SK-N-SH (cell line): ENCODE measurements around the gene TBCD. TPM values are rescaled to one million over a fixed set of nuclear protein-coding genes. Genes with fewer than 3 reads are reported as not detected.

Experiments
- CTCF ChIA-PET: fragments of 300-600, 350-600 bp; formaldehyde crosslinking; extraction: SDS; loops from one replicate; lab custom pipeline; 2021; lab: Yijun Ruan, JAX
- POLR2A ChIA-PET: fragments of 350-600 bp; sonication (Branson Sonifier 250); formaldehyde crosslinking; extraction: SDS; loops from one replicate; lab custom pipeline; 2020; ENCODE audit warnings: antibody characterized with exemption, inconsistent platforms; lab: Yijun Ruan, JAX
- DNase-seq: peaks from one replicate; pipeline ENCODE4 v3.0.0; 2012
- H2AFZ ChIP-seq: fragments of 200-600 bp; sonication (generic); 2 replicates; pipeline ENCODE4 v1.8.1; 2016; ENCODE audit warnings: antibody characterized with exemption, mild to moderate bottlenecking, low read depth
- H3F3A ChIP-seq: fragments of 200-600 bp; sonication (generic); replicated peaks from 2 replicates; pipeline ENCODE3; 2016; ENCODE audit warnings: antibody characterized with exemption, mild to moderate bottlenecking; ENCODE audit not compliant: insufficient read depth
- H3K27ac ChIP-seq, 2 experiments: fragments of 200-500 bp in 1 of 2; fragments of 200-600 bp in 1 of 2; sonication (Bioruptor generic) in 1 of 2; sonication (generic), shearing (Covaris generic) in 1 of 2; 2 replicates each; pipeline versions ENCODE4 v1.5.1 to v1.6.1; 2014 to 2016; ENCODE audit warnings: low read depth in 2 of 2, inconsistent platforms in 1 of 2, low read length in 1 of 2, mild to moderate bottlenecking in 1 of 2, mixed read lengths in 1 of 2
- H3K27me3 ChIP-seq: fragments of 200-600 bp; sonication (generic), shearing (Covaris generic); 2 replicates; pipeline ENCODE4 v1.6.1; 2016; ENCODE audit warnings: mixed run types; ENCODE audit not compliant: insufficient read depth
- H3K36me3 ChIP-seq, 2 experiments: fragments of 200-500 bp in 1 of 2; fragments of 200-600 bp in 1 of 2; sonication (Bioruptor generic) in 1 of 2; sonication (generic) in 1 of 2; replicated peaks in 1 of 2; 2 replicates each; pipeline versions ENCODE3 to v1.5.1; 2014 to 2016; ENCODE audit warnings: low read length in 1 of 2, mild to moderate bottlenecking in 1 of 2; ENCODE audit not compliant: insufficient read depth in 2 of 2, control insufficient read depth in 1 of 2
- H3K4me1 ChIP-seq, 2 experiments: fragments of 200-500 bp in 1 of 2; fragments of 200-600 bp in 1 of 2; sonication (Bioruptor generic) in 1 of 2; sonication (generic), shearing (Covaris generic) in 1 of 2; 2 replicates each; pipeline versions ENCODE4 v1.5.1 to v1.6.1; 2014 to 2016; ENCODE audit warnings: low read depth in 1 of 2, low read length in 1 of 2, mixed run types in 1 of 2; ENCODE audit not compliant: insufficient read depth in 2 of 2, control insufficient read depth in 1 of 2
- H3K4me2 ChIP-seq: fragments of 200-600 bp; sonication (generic), shearing (Covaris generic); 2 replicates; pipeline ENCODE4 v1.6.1; 2017; ENCODE audit warnings: mixed run types
- H3K4me3 ChIP-seq, 2 experiments: fragments of 200-500 bp in 1 of 2; fragments of 200-600 bp in 1 of 2; sonication (Bioruptor generic) in 1 of 2; sonication (generic), shearing (Covaris generic) in 1 of 2; 2 replicates each; pipeline versions ENCODE4 v1.5.1 to v1.8.1; 2014 to 2016; ENCODE audit warnings: low read depth in 2 of 2, inconsistent platforms in 1 of 2, low read length in 1 of 2, mild to moderate bottlenecking in 1 of 2, mixed read lengths in 1 of 2, moderate library complexity in 1 of 2
- H3K79me2 ChIP-seq: fragments of 200-600 bp; sonication (generic); 2 replicates; pipeline ENCODE4 v1.8.1; 2017; ENCODE audit warnings: mild to moderate bottlenecking; ENCODE audit not compliant: insufficient read depth
- H3K9ac ChIP-seq: fragments of 200-600 bp; sonication (generic); 2 replicates; pipeline ENCODE4 v1.6.1; 2017; ENCODE audit warnings: mixed run types
- H3K9me2 ChIP-seq: fragments of 200-600 bp; sonication (generic); 2 replicates; pipeline ENCODE4 v1.6.1; 2017; ENCODE audit warnings: mixed run types
- H3K9me3 ChIP-seq: fragments of 200-600 bp; sonication (generic); 2 replicates; pipeline ENCODE4 v1.6.1; 2017; ENCODE audit warnings: mixed run types, mild to moderate bottlenecking, moderate library complexity
- H4K20me1 ChIP-seq: fragments of 200-600 bp; sonication (generic); 2 replicates; pipeline ENCODE4 v1.6.1; 2017; ENCODE audit warnings: mild to moderate bottlenecking, mixed run types; ENCODE audit not compliant: insufficient read depth
- FOSL2 ChIP-seq: IDR thresholded peaks from 2 replicates; pipeline ENCODE4 v1.4.0; 2012; ENCODE audit warnings: low read depth, mild to moderate bottlenecking, moderate library complexity, borderline replicate concordance
- FOXJ3 ChIP-seq: sonication (generic); formaldehyde crosslinking; IDR thresholded peaks from 2 replicates; pipeline ENCODE4 v1.5.1; 2020; ENCODE audit warnings: mild to moderate bottlenecking, missing genetic modification reagents
- GABPA ChIP-seq: IDR thresholded peaks from 2 replicates; pipeline ENCODE4 v1.4.0; 2012; ENCODE audit warnings: low read depth, mild to moderate bottlenecking
- GATA2 ChIP-seq: sonication (generic); formaldehyde crosslinking; IDR thresholded peaks from 2 replicates; pipeline ENCODE4 v1.5.0; 2020; ENCODE audit warnings: mild to moderate bottlenecking, missing genetic modification reagents
- MAX ChIP-seq: IDR thresholded peaks from 2 replicates; pipeline ENCODE4 v1.4.0; 2012; ENCODE audit warnings: low read depth
- MEF2A ChIP-seq: IDR thresholded peaks from 2 replicates; pipeline ENCODE4 v1.4.0; 2012; ENCODE audit warnings: low read depth, borderline replicate concordance
- NFIC ChIP-seq: IDR thresholded peaks from 2 replicates; pipeline ENCODE4 v1.4.0; 2012; ENCODE audit warnings: borderline replicate concordance
- NRF1 ChIP-seq: IDR thresholded peaks from 2 replicates; pipeline ENCODE4 v1.6.1; 2012; ENCODE audit warnings: low read depth, mild to moderate bottlenecking, low read length
- PBX3 ChIP-seq: IDR thresholded peaks from 2 replicates; pipeline ENCODE4; 2012
- RCOR1 ChIP-seq: fragments of 150-350 bp; IDR thresholded peaks from 2 replicates; pipeline ENCODE4 v1.6.1; 2017; ENCODE audit warnings: antibody characterized with exemption, low read length
- RXRA ChIP-seq: IDR thresholded peaks from 2 replicates; pipeline ENCODE4 v1.4.0; 2012; ENCODE audit warnings: low read depth, mild to moderate bottlenecking, borderline replicate concordance
- SMC3 ChIP-seq: IDR thresholded peaks from 2 replicates; pipeline ENCODE4 v1.6.1; 2012; ENCODE audit warnings: low read depth, low read length, improper control_type of control experiment
- TAF1 ChIP-seq: IDR thresholded peaks from 2 replicates; pipeline ENCODE4 v1.6.1; 2012; ENCODE audit warnings: low read depth, mild to moderate bottlenecking, low read length, moderate library complexity, borderline replicate concordance
- YY1 ChIP-seq: IDR thresholded peaks from 2 replicates; pipeline ENCODE4 v1.4.0; 2012; ENCODE audit warnings: low read depth, mild to moderate bottlenecking
- WGBS: methylation state at CpG from one replicate; pipeline ENCODE4 v1.1.6; 2017; ENCODE audit warnings: low lambda C conversion rate; 5-methylcytosine and 5-hydroxymethylcytosine counted together
- polyA plus RNA-seq, 3 experiments: library from polyadenylated mRNA; depleted of rRNA; stranded (reverse); fragments of >200 nt; gene quantifications; 2 replicates each; pipeline ENCODE4 v1.2.3, GENCODE V29; 2012
- TF ChIP-seq, protein P1 (sequence below): fragments of 150-350 bp; IDR thresholded peaks from 2 replicates; pipeline ENCODE4 v1.6.1; 2017; ENCODE audit warnings: antibody characterized with exemption, low read length, low read depth, borderline replicate concordance
- TF ChIP-seq, protein P2 (sequence below): IDR thresholded peaks from 2 replicates; pipeline ENCODE4 v1.4.0; 2012; ENCODE audit warnings: low read depth, borderline replicate concordance

The TBCD gene
- polyA plus RNA-seq, 1 of the 3 experiments (the other 2 are of a cell fraction) = 107 TPM

DNA sequence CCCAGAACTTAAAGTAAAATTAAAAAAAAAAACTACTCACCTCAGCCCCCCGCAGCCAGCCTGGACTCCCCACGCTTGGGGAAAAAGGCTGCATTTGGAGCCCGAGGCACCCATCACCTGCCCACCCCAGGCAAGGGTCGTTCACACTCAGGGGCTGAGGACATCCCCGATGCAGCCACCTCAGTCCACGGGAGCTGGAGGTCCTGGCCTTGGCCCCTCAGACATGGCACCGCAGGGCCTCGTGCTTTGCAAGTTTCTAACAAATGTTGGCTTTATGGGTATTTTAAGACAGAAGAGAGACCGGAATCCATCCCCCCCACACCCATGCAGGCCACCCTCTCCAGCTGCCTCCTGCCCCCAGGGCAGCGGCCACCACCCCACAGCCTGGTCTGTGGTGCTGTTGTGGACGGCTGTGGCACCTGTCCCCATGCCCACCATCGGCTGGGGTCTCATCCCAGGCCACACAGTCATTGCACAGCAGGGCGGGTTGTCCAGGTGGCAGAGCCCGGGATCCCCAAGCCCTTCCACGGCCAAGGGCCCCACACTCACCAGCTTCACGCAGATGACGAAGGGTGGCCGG lies 204.4 kb downstream of the TBCD start (continued):
- TF ChIP-seq TAF1 = no peak

- H3F3A ChIP-seq = no peaks in the 10 kb centered on the region
- H4K20me1 ChIP-seq = no peaks in the 10 kb centered on the region
- no peak for TF ChIP-seq TAF1
- TF ChIP-seq, protein P1, sequence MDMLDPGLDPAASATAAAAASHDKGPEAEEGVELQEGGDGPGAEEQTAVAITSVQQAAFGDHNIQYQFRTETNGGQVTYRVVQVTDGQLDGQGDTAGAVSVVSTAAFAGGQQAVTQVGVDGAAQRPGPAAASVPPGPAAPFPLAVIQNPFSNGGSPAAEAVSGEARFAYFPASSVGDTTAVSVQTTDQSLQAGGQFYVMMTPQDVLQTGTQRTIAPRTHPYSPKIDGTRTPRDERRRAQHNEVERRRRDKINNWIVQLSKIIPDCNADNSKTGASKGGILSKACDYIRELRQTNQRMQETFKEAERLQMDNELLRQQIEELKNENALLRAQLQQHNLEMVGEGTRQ = no peak
- no peak for TF ChIP-seq FOSL2
- no peak for TF ChIP-seq NFIC
- no peak for TF ChIP-seq RXRA
- TF ChIP-seq NRF1 = no peak
- TF ChIP-seq MAX = no peak
- TF ChIP-seq RCOR1 = no peak
- TF ChIP-seq, protein P2, sequence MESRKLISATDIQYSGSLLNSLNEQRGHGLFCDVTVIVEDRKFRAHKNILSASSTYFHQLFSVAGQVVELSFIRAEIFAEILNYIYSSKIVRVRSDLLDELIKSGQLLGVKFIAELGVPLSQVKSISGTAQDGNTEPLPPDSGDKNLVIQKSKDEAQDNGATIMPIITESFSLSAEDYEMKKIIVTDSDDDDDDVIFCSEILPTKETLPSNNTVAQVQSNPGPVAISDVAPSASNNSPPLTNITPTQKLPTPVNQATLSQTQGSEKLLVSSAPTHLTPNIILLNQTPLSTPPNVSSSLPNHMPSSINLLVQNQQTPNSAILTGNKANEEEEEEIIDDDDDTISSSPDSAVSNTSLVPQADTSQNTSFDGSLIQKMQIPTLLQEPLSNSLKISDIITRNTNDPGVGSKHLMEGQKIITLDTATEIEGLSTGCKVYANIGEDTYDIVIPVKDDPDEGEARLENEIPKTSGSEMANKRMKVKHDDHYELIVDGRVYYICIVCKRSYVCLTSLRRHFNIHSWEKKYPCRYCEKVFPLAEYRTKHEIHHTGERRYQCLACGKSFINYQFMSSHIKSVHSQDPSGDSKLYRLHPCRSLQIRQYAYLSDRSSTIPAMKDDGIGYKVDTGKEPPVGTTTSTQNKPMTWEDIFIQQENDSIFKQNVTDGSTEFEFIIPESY = no peak
- TF ChIP-seq FOXJ3 = no peak
- TF ChIP-seq PBX3 = no peak
- no peak for TF ChIP-seq GABPA
- no peak for TF ChIP-seq YY1
- no peak for TF ChIP-seq MEF2A
- no peak for TF ChIP-seq SMC3
- no peak for TF ChIP-seq GATA2 (CRISPR knock-in tag)
- H3K79me2 ChIP-seq = no peaks in the 10 kb centered on the region
- CTCF ChIA-PET = no interaction called here
- H3K9ac ChIP-seq = no peak overlapping the region
- H3K9me3 ChIP-seq = no peaks in the 10 kb centered on the region; the same call in 1 of the 2 replicates
- H3K4me1 ChIP-seq = no peaks in the 10 kb centered on the region
- no peaks in the 10 kb centered on the region for H3K27me3 ChIP-seq
- no peak overlapping the region for H2AFZ ChIP-seq
- POLR2A ChIA-PET = interaction anchor here (0.6 kb wide), 1 partner anchor 12 kb away, joined by 5 read pairs; no protein-coding TSS in a partner anchor
- whole genome bisulfite sequencing = 92% methylated on average over 24 of the region's 33 CpGs
- no peaks in the 10 kb centered on the region for H3K9me2 ChIP-seq
- H3K4me3 ChIP-seq = no peak overlapping the region
- H3K27ac ChIP-seq = no peak overlapping the region
- H3K4me2 ChIP-seq = no peak overlapping the region
- DNase-seq = no peak
- H3K36me3 ChIP-seq = peaks cover 0 to 4% of the 10 kb centered on the region in 2 experiments
Measured at GRCh38 chr17:82956726-82957468, 205.0 kb downstream of the TBCD start.
